GM10266 (cell line): ENCODE results near the gene NTRK2.

ENCODE experiments used
- DNase-seq: peaks from one replicate; pipeline ENCODE4 v3.0.0; 2012; ENCODE audit errors: extremely low spot score
- TF ChIP-seq, protein P1 (sequence below): IDR thresholded peaks from 2 replicates; pipeline ENCODE4 v1.5.1; 2012; ENCODE audit warnings: mild to moderate bottlenecking, low read depth; ENCODE audit not compliant: control insufficient read depth, insufficient read depth; ENCODE audit errors: missing control alignments

Gene NTRK2

DNA sequence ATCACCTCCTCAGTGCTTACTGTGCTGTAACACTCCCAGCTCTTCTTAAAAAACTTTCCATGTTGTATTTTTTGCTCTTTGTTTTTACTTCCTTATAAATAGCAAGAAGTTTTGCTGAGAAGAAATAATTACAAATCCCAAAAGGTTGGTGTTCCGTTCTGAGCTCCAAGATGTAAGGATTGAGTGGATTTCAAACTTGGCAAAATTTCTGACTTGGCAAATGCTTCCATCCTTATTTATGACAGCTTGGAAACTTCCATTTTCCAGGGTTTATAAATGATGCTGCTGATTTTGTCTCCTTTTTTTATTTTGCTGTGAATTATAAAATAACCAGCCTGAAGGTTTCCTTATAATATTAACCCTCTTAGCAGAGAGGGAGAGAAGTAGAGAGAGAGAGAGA, 151.9 kb downstream of the NTRK2 start:
- no peak for DNase-seq
- TF ChIP-seq, protein P1, sequence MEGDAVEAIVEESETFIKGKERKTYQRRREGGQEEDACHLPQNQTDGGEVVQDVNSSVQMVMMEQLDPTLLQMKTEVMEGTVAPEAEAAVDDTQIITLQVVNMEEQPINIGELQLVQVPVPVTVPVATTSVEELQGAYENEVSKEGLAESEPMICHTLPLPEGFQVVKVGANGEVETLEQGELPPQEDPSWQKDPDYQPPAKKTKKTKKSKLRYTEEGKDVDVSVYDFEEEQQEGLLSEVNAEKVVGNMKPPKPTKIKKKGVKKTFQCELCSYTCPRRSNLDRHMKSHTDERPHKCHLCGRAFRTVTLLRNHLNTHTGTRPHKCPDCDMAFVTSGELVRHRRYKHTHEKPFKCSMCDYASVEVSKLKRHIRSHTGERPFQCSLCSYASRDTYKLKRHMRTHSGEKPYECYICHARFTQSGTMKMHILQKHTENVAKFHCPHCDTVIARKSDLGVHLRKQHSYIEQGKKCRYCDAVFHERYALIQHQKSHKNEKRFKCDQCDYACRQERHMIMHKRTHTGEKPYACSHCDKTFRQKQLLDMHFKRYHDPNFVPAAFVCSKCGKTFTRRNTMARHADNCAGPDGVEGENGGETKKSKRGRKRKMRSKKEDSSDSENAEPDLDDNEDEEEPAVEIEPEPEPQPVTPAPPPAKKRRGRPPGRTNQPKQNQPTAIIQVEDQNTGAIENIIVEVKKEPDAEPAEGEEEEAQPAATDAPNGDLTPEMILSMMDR = no peak

DNA sequence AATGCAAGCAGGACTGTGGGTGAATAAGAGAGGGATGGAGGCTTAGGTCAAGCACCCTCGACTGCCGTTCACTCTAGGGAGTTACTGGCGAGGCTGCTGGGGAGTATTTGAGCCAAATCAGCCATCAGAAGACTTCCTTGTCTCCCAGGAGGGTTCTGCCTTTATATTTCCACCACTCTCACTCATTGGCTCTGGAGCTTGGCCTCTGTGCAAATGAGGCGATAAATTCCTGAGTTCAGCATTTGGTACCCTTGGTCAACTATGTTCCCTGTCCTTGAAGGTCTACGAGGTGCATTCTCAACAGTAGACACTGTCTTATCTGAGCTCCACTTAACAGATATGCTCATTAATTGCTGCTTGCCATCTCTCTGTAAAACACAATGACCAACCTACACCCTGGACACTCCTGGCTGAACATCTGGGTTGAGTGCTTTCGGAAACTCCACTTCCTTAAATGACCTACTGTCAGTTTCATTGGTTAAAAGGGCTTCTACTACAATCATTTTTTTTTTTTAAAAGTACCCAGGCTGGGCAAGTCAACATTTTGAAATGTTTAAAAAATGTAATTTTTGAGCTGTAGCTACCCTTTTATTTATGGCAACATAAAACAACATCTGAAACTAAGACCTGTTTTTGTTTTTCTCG, 153.2 kb downstream of the NTRK2 start:
- DNase-seq = no peak
- TF ChIP-seq, protein P1 = no peak

DNA sequence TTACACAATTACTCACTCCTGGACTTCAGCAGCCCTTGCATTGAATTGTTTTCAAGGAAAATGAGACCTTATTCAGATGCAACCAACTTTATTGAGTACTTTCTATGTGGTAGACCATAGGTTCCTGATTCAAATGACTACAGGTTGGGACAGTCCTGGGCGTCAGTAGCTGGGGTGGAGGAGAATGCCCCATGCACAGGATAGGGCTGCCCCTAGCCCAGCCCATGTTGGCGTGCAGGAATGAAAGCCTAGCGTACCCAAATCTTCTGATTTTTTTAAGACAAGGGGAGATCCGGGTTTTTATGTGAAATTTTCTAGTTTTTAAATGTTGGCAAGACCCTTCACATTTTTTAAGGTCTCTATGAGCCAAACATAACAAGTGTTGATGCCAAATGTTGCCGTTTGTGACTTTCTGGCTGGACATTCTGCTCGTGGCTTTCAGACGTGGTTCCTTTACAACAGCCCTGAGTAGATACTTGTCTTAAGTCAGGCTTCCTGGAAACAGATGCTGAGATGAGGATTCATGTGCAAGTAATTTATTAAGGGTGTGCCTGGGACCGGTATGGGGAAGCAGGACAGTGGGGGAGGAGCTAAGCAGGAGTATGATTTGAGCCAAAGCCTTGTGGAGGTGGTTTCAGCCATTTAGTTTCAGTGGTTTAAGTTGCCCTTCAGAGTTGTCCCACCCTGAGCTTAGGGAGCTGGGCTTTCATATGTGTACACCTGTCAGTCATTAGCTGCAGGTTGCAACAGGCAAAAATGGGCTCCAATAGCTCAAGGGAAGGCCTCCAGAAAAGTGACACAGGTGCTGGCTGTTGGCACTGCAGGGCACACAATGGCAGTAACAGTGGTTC, 154.1 kb downstream of the NTRK2 start:
- TF ChIP-seq, protein P1 = no peak

DNA sequence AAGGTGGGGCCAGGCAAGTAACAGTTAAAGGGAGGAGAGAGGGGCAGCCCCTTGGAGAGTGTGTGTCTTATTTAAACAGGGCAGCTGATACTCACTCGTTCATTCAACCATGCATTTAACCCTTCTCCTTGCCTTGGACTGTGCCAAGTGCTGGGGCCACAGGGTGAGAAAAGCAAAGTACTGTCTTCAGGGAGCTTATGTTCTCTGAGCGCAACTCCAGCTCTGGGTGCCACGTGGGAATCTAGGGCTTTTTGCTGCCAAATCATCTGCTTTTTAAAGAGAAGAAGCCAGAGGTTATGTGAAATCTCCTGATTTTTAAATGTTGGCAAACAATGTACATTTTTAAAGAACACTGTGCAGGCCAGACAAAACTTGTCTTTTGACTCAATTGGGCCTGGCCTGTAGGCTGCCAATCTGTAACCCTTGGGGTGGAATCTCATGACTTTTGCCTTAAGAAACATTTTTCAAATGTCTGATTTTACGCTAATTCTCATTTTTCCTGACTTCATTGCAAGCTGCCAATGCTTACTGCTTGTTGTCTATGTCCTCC, 157.8 kb downstream of the NTRK2 start:
- TF ChIP-seq, protein P1 = no peak
- no peak for DNase-seq

More for the DNA sequence above, 154.1 kb downstream of the NTRK2 start:
- DNase-seq = no peak

- TF ChIP-seq, protein P1 = no peak
- DNase-seq = no peak
These were observed 158.5 kb downstream of the NTRK2 start for GRCh38 chr9:84828046-84828445.

DNA sequence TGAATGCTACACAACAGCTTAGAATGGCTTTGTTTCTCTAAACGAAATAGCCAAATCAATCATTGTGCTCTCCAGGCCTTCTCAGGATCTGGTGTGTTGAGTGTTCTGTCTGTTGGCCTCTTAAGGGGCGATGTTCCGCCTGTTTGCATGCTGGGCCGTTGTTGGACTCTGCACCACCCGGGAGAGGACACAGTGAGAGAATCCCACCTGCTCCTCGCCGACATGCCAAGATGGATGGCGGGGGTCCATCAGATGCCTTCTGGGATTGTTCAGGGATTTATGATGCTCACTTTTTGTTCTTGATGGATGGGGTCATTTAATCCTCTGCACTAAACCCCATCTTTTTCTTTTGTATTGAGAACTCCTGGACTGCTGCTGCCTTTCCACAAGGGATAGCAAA, 159.9 kb downstream of the NTRK2 start:
- TF ChIP-seq, protein P1 = no peak
- DNase-seq = no peak
